Endothelial cell of umbilical vein (primary cell): Measurements from ENCODE around the gene DBI. TPM values are rescaled to one million over a fixed set of nuclear protein-coding genes. Genes with fewer than 3 reads are reported as not detected.

Source experiments
- BruUV-seq: library from RNA; stranded (reverse); fragments of 400-500 nt; replicated peaks from 2 replicates; lab custom pipeline; 2021; lab: Mats Ljungman, UMichigan
- CTCF ChIA-PET: fragments of 300-600, 350-600 bp; sonication (Branson Sonifier 250); formaldehyde crosslinking; loops from one replicate; lab custom pipeline; 2021; ENCODE audit warnings: antibody characterized with exemption, inconsistent platforms; lab: Charles Lee
- POLR2A ChIA-PET: fragments of 300-600, 350-600 bp; sonication (Branson Sonifier 250); formaldehyde crosslinking; loops from one replicate; lab custom pipeline; 2021; ENCODE audit warnings: antibody characterized with exemption, inconsistent platforms; lab: Charles Lee
- DNase-seq: peaks from one replicate; pipeline ENCODE4 v3.0.0-alpha.2; 2011; ENCODE audit warnings: low read depth, low spot score
- FAIRE-seq: peaks from 2 replicates; lab custom pipeline; 2011; peaks lifted over from hg19 to GRCh38; lab: Jason Lieb, UNC
- H2AFZ ChIP-seq: 2 replicates; pipeline ENCODE4 v1.6.0; 2012; ENCODE audit warnings: low read depth, low read length, control low read depth, inconsistent platforms
- H3K27ac ChIP-seq: 2 replicates; pipeline ENCODE4 v1.5.1; 2011; ENCODE audit warnings: low read depth, mild to moderate bottlenecking, control low read depth, low read length, moderate library complexity; ENCODE audit not compliant: insufficient read depth
- H3K27me3 ChIP-seq, 2 experiments: 2 replicates each; pipeline versions ENCODE4 v1.6.0 to v1.6.1; 2011; ENCODE audit warnings: low read length in 2 of 2, mixed read lengths in 1 of 2; ENCODE audit not compliant: control insufficient read depth in 2 of 2, insufficient read depth in 2 of 2
- H3K36me3 ChIP-seq, 2 experiments: 2 replicates in 1 of 2; 3 replicates in 1 of 2; pipeline ENCODE4 v1.5.1; 2011; ENCODE audit warnings: low read length in 2 of 2, mild to moderate bottlenecking in 1 of 2, moderate library complexity in 1 of 2; ENCODE audit not compliant: control insufficient read depth in 2 of 2, insufficient read depth in 2 of 2; ENCODE audit errors: extremely low read depth in 1 of 2
- H3K4me1 ChIP-seq: 3 replicates; pipeline ENCODE4 v1.5.1; 2011; ENCODE audit warnings: mild to moderate bottlenecking, low read length; ENCODE audit not compliant: control insufficient read depth, insufficient read depth; ENCODE audit errors: extremely low read depth
- H3K4me2 ChIP-seq: 2 replicates; pipeline ENCODE4 v1.6.1; 2011; ENCODE audit warnings: low read length, control low read depth, mixed read lengths; ENCODE audit not compliant: insufficient read depth
- H3K4me3 ChIP-seq, 3 experiments: fragments of 200-600 bp in 1 of 3; sonication (generic), shearing (Covaris generic) in 1 of 3; replicated peaks in 1 of 3; 2 replicates each; pipeline ENCODE4 v1.5.1; 2011 to 2016; ENCODE audit warnings: control low read depth in 3 of 3, low read length in 3 of 3, mild to moderate bottlenecking in 2 of 3, inconsistent platforms in 1 of 3, low read depth in 1 of 3, moderate library complexity in 1 of 3; ENCODE audit not compliant: insufficient read depth in 1 of 3
- H3K79me2 ChIP-seq: 2 replicates; pipeline ENCODE4 v1.6.0; 2012; ENCODE audit warnings: low read length, inconsistent platforms; ENCODE audit not compliant: control insufficient read depth, insufficient read depth
- H3K9ac ChIP-seq: replicated peaks from 2 replicates; pipeline ENCODE3; 2011; ENCODE audit warnings: low read length, control low read depth; ENCODE audit not compliant: insufficient read depth; ENCODE audit errors: extremely low read depth
- H3K9me1 ChIP-seq: replicated peaks from 3 replicates; pipeline ENCODE4 v1.6.0; 2011; ENCODE audit warnings: mild to moderate bottlenecking, low read length; ENCODE audit not compliant: control insufficient read depth, insufficient read depth; ENCODE audit errors: extremely low read depth
- H3K9me3 ChIP-seq: replicated peaks from 2 replicates; pipeline ENCODE4 v1.5.1; 2012; ENCODE audit warnings: low read length, inconsistent platforms; ENCODE audit not compliant: control insufficient read depth, insufficient read depth
- H4K20me1 ChIP-seq: replicated peaks from 2 replicates; pipeline ENCODE3; 2011; ENCODE audit warnings: mild to moderate bottlenecking, low read length; ENCODE audit not compliant: control insufficient read depth, insufficient read depth; ENCODE audit errors: extremely low read depth
- CTCF ChIP-seq, 2 donors: IDR thresholded peaks; 1 replicate in 1 of 2; 2 replicates in 1 of 2; pipeline ENCODE4 v1.5.1; 2011; ENCODE audit warnings: low read length in 2 of 2, mild to moderate bottlenecking in 2 of 2, moderate library complexity in 2 of 2, control low read depth in 1 of 2, inconsistent platforms in 1 of 2, low read depth in 1 of 2; ENCODE audit not compliant: insufficient read depth in 1 of 2; ENCODE audit errors: extremely low read depth in 1 of 2
- EZH2 ChIP-seq: IDR thresholded peaks from 2 replicates; pipeline ENCODE4 v1.6.1; 2012; ENCODE audit warnings: borderline replicate concordance, low read depth, mild to moderate bottlenecking, moderate library complexity, low read length, inconsistent platforms; ENCODE audit not compliant: severe bottlenecking
- FOS ChIP-seq: IDR thresholded peaks from 2 replicates; pipeline ENCODE4 v1.6.1; 2011; ENCODE audit warnings: mild to moderate bottlenecking, low read length, moderate library complexity, borderline replicate concordance; ENCODE audit not compliant: insufficient read depth
- GATA2 ChIP-seq: IDR thresholded peaks from 2 replicates; pipeline ENCODE4 v1.7.0; 2011; ENCODE audit warnings: low read depth, mild to moderate bottlenecking, moderate library complexity, mixed read lengths, low read length; ENCODE audit not compliant: insufficient read length, insufficient read depth
- JUN ChIP-seq: IDR thresholded peaks from 2 replicates; pipeline ENCODE4 v1.6.1; 2011; ENCODE audit warnings: borderline replicate concordance, low read depth; ENCODE audit not compliant: insufficient read length, insufficient read depth
- MAX ChIP-seq: IDR thresholded peaks from 2 replicates; pipeline ENCODE4 v1.6.1; 2011; ENCODE audit not compliant: insufficient read depth, insufficient read length
- MYC ChIP-seq: IDR thresholded peaks from one replicate; pipeline ENCODE4 v1.6.1; 2011; ENCODE audit warnings: mild to moderate bottlenecking, low read depth, low read length
- POLR2A ChIP-seq: IDR thresholded peaks from 2 replicates; pipeline ENCODE4 v1.6.1; 2012; ENCODE audit warnings: low read depth, mild to moderate bottlenecking, control low read depth, low read length
- POLR2AphosphoS5 ChIP-seq: IDR thresholded peaks from 2 replicates; pipeline ENCODE4 v1.6.1; 2012; ENCODE audit warnings: low read depth, mild to moderate bottlenecking, control low read depth, low read length, moderate library complexity; ENCODE audit not compliant: insufficient read depth
- dilution Hi-C: fragments of 300-500 bp; cut with MboI; formaldehyde crosslinking; loops from one replicate; pipeline ENCODE4 v1.15.0; 2019; ENCODE audit warnings: low sequenced_read_pairs; ENCODE audit not compliant: extremely low pct_ligation_motif_present
- intact Hi-C: fragments of 100-400 bp; cut with micrococcal nuclease; formaldehyde crosslinking; loops from one replicate; pipeline ENCODE4 v1.10.0; 2022
- polyA plus RNA-seq, 4 experiments: library from polyadenylated mRNA; depleted of rRNA in 3 of 4; stranded (reverse) in 3 of 4; unstranded in 1 of 4; fragments of >200 nt; gene quantifications; 2 replicates each; pipeline versions ENCODE4 v1.2.1 to v1.2.3, GENCODE V29; 2011 to 2012; ENCODE audit warnings: missing spikeins in 1 of 4
- total RNA-seq: library from RNA; stranded (reverse); gene quantifications from 2 replicates; pipeline ENCODE4 v1.2.3, GENCODE V29; 2021

DBI gene
- total and polyA plus RNA-seq, 2 donors (not counting 3 experiments of a cell fraction or from before 2014, with no cell fraction given), result 214 to 233 TPM

- no peaks in the 10 kb centered on the region for H3K79me2 ChIP-seq
- intact Hi-C loops, result no loop called here
- no TSS peak for BruUV-seq
- no peak overlapping the region for H3K4me2 ChIP-seq
- H4K20me1 ChIP-seq, result no peaks in the 10 kb centered on the region
- H2AFZ ChIP-seq, result no peak overlapping the region
- no peak overlapping the region for H3K4me3 ChIP-seq
- no peaks in the 10 kb centered on the region for H3K4me1 ChIP-seq
- dilution Hi-C loops, result no loop called here
- no peak overlapping the region for H3K27ac ChIP-seq
- TF ChIP-seq EZH2 (no peak), MAX (no peak)
- DNase-seq (no peak), FAIRE-seq (no peak)
- ChIA-PET POLR2A (no interaction called here), CTCF (interaction anchor here (1.1 to 3.5 kb wide), 2 partner anchors 14 to 62 kb away, joined by 3 to 18 read pairs; no protein-coding TSS in a partner anchor)
- no peaks in the 10 kb centered on the region for H3K9me3 ChIP-seq
- H3K9ac ChIP-seq, result no peak overlapping the region
- no peaks in the 10 kb centered on the region for H3K9me1 ChIP-seq
- no peaks in the 10 kb centered on the region for H3K36me3 ChIP-seq
- peaks cover 12 to 21% of the 10 kb centered on the region in 2 experiments for H3K27me3 ChIP-seq
These were observed 48.1 kb downstream of the DBI start for GRCh38 chr2:119414894-119415293.

DNA sequence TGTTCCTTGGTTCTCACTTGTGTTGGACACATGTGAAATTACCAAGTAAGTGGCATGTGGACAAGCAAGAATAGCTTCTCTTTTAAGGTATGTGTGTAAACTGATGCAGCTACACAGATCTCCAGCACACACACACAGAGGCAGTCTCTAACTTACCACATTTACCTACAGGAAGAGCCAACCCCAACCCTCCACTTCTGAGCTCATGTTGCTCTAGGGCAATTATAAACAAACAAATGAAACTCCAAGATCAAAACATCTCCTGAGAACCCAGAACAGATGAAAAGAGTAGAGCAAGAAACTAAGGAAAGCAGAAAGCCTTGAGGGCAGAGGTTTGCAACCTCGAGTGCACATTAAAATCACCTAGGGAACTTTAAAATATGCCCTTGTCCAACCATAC lies 48.9 kb downstream of the DBI start:
- TF ChIP-seq FOS (no peak), JUN (no peak), EZH2 (no peak), MAX (no peak), GATA2 (no peak), MYC (no peak), CTCF (IDR thresholded peaks at IDR 0.05; ENCODE audit: extremely low read depth in 1 of 2, insufficient read depth in 1 of 2, low read depth in 1 of 2, low read length in 2 of 2) (no peak), POLR2AphosphoS5 (no peak), POLR2A (no peak)
- Histone ChIP-seq H3K27ac (no peak overlapping the region), H3K9me1 (no peaks in the 10 kb centered on the region), H3K9me3 (no peaks in the 10 kb centered on the region), H3K4me2 (no peak overlapping the region), H3K27me3 (peaks cover 13 to 22% of the 10 kb centered on the region in 2 experiments), H2AFZ (no peak overlapping the region), H3K9ac (no peak overlapping the region), H3K36me3 (no peaks in the 10 kb centered on the region), H3K4me1 (no peaks in the 10 kb centered on the region), H4K20me1 (no peaks in the 10 kb centered on the region), H3K4me3 (no peak overlapping the region), H3K79me2 (no peaks in the 10 kb centered on the region)
- ChIA-PET CTCF (interaction anchor here (1.1 to 3.5 kb wide), 2 partner anchors 15 to 61 kb away, joined by 3 to 18 read pairs; no protein-coding TSS in a partner anchor), POLR2A (no interaction called here)
- intact Hi-C loops, result no loop called here
- no peak for DNase-seq
- BruUV-seq, result no TSS peak
- no peak for FAIRE-seq
- dilution Hi-C loops, result no loop called here
